Activated naive CD4-positive, alpha-beta T cell treated with anti-CD3 and anti-CD28 coated beads, Interleukin-2, amount 50 U/mL, for 72 hours (primary cell): ENCODE results near the gene APEH. TPM values are rescaled to one million over a fixed set of nuclear protein-coding genes. Genes with fewer than 3 reads are reported as not detected.

Experiments used
- ATAC-seq, 2 donors: fragments of 150-1000 bp; cut with Tn5 transposase; 2 replicates each; pipeline ENCODE4 v1.10.0; 2021; ENCODE audit warnings: mild to moderate bottlenecking in 2 of 2, moderate library complexity in 2 of 2
- DNase-seq, 2 donors: peaks; one replicate each; pipeline ENCODE4 v3.0.0; 2021 to 2022; ENCODE audit warnings: low spot score in 2 of 2
- H3K27ac Mint-ChIP-seq, 2 donors: one replicate each; pipeline ENCODE4 v1.8.0; 2022; ENCODE audit warnings: mild to moderate bottlenecking in 2 of 2, mixed read lengths in 2 of 2
- H3K36me3 Mint-ChIP-seq, 2 donors: one replicate each; pipeline ENCODE4 v1.8.0; 2022; ENCODE audit warnings: mixed read lengths in 2 of 2
- H3K9me3 Mint-ChIP-seq, 2 donors: one replicate each; pipeline ENCODE4 v1.8.0; 2022; ENCODE audit warnings: mixed read lengths in 2 of 2
- total RNA-seq, 2 donors: library from RNA; stranded (reverse); gene quantifications; one replicate each; pipeline ENCODE4 v1.2.3, GENCODE V29; 2022

Gene APEH
- total RNA-seq, 2 donors from 2014 or later = 137 to 164 TPM

DNA sequence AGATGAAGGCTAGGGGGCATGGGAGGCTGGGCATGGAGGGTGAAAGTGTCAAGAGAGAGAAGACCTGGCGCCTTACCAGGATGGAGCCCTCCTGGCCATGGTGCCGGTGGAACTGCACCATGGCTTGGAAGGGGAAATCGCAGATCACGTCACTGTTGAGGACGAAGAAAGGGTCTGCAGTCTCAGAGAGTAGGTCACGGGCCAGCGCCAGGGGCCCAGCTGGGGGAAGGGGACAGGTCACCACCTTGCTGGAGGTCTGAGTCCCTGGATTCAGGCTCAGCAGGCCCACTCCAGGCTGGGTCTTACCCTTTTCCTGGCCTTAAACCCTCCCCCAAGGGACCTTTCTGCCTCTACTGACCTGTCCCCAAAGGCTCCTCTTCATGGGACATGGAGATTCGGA, 48.7 kb downstream of the APEH start:
- ATAC-seq (no peak), DNase-seq (no peak)
- Mint-ChIP-seq H3K9me3 (no peaks in the 10 kb centered on the region), H3K27ac (peak overlapping the region; percentile 97 to 100), H3K36me3 (peaks cover 6% of the 10 kb centered on the region in 2 donors)

DNA sequence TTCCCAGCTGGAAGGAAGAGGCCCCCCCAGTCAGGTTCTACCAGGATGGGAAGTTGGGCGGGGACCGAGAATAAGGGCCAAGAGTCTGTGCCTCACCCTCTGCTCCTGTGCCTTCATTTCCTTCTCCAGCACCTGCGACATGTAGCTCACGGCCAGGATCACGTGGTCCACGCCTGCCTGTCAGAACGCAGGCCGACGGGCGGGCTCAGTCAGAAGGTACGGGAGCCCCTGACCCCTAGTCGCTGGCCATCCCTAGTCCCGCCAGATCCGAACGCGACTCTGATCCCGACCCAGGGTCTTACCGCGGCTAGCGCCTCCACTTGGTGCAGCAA, 49.1 kb downstream of the APEH start:
- Mint-ChIP-seq H3K9me3 (no peaks in the 10 kb centered on the region), H3K27ac (peak overlapping the region; percentile 97 to 100), H3K36me3 (peaks cover 6% of the 10 kb centered on the region in 2 donors)
- DNase-seq = peak; percentile 67 to 76
- ATAC-seq = peak; percentile 39 to 49

DNA sequence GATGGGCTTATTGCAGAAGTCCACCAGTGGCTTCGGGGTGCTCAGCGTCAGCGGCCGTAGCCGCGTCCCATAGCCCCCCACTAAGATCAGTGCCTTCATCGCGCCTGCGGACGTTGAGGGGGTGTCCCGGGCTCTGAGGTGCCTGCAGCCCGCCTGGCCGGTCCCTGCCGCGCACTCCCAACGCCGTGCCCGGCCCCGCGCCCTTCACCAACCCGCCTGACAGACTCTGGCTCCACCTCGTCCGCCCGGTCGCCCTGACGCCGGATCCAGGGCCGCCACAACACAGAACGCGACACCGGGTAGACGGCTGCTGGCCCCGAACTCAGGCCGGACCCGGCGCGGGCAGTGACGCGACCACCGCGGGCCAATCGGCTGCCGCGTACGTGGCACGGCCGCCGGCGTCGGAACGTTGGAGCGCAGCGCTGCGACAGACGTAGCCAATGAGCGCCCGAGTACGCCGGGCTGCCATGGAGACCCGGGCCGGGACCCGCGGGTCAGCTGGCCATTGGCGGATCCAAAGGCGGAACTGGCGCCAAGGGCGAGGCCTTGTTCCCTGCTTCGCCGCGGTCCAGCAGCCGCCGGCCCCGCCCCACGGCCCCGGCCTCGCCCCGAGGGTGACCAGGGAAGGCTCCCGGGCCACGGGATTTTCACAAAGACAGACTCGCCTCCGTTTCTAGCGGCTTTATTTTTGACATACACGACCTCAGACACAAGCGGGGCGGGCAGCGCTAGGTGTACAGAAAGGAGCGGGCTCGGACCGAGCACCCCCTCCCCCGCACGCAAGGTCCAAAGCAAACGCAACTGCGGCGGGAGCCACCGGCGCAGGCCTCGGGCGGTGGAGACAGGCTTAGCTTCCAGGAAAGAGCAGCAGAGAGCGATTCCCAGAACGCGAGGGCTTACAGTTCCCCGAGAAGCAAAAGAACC, 49.7 kb downstream of the APEH start, which contains the start of gene GMPPB:
Gene GMPPB (minus strand): TSS at position 324 of the 924 bp plus-strand sequence. CDS start 225 bp downstream, at position 99.
- H3K9me3 Mint-ChIP-seq = no peaks in the 10 kb centered on the region
- DNase-seq (peak; percentile 94 to 98), ATAC-seq (peak; percentile 85 to 90)
- peaks cover 6% of the 10 kb centered on the region in 2 donors for H3K36me3 Mint-ChIP-seq
- peak within 1 kb of the TSS; percentile 99 to 100 for H3K27ac Mint-ChIP-seq

DNA sequence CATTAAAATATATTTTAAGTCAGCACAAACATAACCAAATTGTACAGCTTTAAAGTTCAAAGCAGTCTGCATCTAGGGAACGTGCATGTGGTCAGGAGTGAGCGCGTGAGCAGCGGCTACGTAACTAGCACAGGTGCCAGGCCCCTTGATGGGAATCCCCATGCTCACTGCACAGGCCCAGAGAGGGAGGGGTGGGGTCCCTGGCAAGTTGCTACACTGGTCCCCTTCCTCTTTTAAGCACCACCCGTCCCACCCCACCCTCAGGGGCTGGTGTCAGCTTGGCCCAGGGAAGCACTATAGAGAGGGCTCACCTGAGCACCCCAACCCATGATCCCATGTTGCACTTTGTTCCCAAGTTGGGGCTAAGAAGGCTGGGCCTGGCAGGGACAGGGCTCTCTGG, 50.4 kb downstream of the APEH start:
- H3K9me3 Mint-ChIP-seq = no peaks in the 10 kb centered on the region
- peaks cover 6% of the 10 kb centered on the region in 2 donors for H3K36me3 Mint-ChIP-seq
- DNase-seq = peak in 1 of 2 donors; percentile 55
- ATAC-seq = no peak
- H3K27ac Mint-ChIP-seq = peak overlapping the region; percentile 99 to 100

DNA sequence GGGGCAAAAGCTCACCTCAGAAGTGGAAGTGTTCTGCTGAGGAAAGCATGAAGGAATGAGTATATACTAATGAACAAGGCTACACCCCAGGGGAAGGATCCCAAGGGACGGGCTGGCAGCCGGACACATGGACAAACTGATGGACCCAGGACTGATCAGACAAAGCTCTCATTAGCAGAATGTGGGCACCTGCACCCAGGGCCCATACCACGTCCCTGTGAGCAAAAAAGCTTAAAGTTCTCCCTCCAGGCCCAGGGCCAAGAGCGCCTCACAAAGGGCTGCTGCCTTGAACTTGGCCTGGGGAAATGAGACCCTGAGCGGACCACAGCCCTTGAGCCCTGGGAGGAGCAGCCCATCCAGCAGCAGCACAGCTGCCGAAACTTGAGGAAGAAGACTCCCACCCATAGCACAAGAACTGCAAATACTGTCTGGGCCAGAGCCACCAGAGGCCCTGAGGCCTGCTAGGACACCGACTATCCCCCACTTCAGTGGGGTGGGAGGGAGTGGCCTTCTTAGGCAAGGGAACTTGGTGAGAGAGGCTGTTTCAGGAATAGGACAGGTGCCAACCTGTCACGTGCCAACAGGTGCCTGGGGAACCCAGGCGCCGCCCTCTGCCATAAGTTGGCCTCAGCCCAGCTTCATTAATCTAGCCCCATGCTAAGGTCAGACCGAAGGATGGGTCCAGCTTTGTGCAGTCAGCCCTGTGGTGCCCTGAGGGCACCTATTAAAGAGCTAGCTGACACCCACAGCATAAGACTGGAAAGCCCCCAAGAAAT, 51.9 kb downstream of the APEH start:
- H3K9me3 Mint-ChIP-seq = no peaks in the 10 kb centered on the region
- H3K36me3 Mint-ChIP-seq = peaks cover 6% of the 10 kb centered on the region in 2 donors
- DNase-seq (peak in 1 of 2 donors; percentile 57), ATAC-seq (no peak)
- peak overlapping the region; percentile 18 to 44 for H3K27ac Mint-ChIP-seq

DNA sequence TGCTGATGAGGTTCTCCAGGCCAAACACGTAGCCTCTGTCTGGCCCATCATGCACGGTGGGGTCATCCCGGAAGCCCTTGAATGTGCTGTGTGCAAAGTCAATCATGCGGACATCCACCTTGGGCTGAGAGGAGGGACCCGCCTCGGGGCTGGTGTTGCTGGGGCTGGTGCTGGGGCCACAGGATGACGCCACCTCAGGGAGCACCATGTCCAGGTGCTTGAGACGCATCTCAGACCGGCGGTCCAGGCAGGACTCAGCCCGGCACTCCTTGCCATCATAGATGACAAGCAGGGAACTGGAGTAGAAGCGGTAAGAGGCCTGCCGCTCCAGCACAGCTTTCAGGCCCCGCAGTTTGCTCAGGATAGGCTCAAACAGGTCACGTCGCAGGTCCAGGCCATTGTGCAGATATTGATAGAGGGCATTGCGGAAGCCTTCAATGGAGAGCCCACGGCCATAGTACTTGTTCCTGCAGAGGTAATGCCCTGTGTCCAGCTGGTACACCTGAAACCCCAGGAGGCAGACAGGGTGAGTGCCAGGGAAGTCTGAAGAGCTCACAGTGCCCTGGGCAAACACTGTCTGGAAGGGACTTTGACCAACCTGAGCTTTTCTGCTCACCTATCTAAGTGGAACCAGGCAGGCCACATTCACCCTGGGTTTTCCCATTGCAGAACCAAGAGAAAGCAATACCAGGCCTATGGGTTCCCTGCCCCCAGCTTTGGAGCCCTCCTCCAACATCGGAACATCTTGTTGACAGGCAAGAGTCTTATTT, 53.2 kb downstream of the APEH start:
- DNase-seq (peak in 1 of 2 donors; percentile 51), ATAC-seq (no peak)
- Mint-ChIP-seq H3K9me3 (no peaks in the 10 kb centered on the region), H3K36me3 (peaks cover 5 to 6% of the 10 kb centered on the region in 2 donors), H3K27ac (no peak overlapping the region)

DNA sequence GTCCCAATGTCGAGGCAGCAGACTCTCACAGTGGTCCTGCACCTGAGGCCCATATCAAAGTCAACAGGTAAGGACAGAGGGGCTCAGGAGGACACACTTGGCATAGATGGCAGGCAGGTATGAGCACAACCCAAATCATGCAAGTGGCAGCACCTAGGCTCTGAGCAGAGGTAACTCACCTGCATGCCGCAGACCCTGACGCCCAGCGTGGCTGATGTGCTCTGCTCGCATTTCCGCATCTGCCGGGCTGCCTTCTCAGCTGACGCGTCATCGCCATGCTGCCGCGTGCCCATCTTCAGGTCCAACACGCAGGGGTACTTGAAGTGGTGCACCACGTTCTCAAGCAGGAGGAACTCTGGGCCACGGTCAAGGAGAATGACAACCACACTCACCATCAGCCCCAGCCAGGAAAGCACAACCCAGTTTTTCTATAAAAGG, 53.8 kb downstream of the APEH start:
- peak in 1 of 2 donors; percentile 37 for DNase-seq
- no peaks in the 10 kb centered on the region for H3K36me3 Mint-ChIP-seq
- H3K9me3 Mint-ChIP-seq = no peaks in the 10 kb centered on the region
- ATAC-seq = no peak
- no peak overlapping the region for H3K27ac Mint-ChIP-seq

DNA sequence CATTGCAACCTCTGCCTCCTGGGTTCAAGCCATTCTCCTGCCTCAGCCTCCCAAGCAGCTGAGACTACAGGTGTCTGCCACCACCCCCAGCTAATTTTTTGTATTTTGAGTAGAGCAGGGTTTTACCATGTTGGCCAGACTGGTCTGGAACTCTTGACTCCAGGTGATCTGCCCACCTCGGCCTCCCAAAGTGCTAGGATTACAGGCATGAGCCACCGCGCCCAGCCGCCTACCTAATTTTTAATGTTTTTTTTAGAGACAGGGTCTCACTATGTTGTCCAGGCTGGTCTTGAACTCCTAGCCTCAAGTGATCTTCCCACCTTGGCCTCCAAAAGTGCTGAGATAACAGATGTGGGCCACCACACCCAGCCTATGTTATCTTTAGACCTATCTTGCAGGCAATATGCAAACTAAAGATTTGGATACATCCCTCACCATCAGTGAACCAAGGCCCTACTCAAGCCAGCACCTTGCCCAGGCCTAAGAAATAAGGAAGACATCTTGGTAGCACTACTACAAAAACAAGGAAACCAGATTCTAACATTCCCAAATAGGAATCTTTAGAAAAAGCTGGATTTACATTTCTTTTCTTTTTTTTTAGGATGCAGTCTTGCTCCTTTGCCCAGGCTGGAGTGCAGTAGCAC, 55.9 kb downstream of the APEH start:
- no peak for ATAC-seq
- Mint-ChIP-seq H3K36me3 (no peaks in the 10 kb centered on the region), H3K9me3 (no peaks in the 10 kb centered on the region), H3K27ac (no peak overlapping the region)
- DNase-seq = peak in 1 of 2 donors; percentile 20

DNA sequence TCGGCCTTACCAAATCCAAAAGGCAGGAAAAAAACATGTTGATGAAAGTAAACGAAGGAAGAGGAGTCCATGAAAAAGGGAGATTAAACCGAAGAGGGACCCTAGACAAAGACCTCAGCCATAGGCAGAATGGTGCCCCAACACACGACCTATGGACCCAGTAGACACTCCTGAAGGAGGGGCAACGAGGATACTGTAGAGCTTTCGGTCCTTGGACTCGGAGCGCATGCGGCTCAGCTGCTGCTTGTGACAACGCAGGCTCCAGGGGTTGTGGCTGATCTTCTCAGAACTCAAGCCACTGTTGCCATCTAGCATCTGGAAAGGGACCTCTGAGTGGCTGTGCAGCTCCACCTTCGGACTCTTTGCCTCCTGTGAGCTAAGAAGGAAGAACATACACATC, 58.4 kb downstream of the APEH start:
- ATAC-seq (no peak), DNase-seq (peak in 1 of 2 donors; percentile 39)
- Mint-ChIP-seq H3K9me3 (no peaks in the 10 kb centered on the region), H3K27ac (no peak overlapping the region), H3K36me3 (peaks cover 0 to 5% of the 10 kb centered on the region in 2 donors)

DNA sequence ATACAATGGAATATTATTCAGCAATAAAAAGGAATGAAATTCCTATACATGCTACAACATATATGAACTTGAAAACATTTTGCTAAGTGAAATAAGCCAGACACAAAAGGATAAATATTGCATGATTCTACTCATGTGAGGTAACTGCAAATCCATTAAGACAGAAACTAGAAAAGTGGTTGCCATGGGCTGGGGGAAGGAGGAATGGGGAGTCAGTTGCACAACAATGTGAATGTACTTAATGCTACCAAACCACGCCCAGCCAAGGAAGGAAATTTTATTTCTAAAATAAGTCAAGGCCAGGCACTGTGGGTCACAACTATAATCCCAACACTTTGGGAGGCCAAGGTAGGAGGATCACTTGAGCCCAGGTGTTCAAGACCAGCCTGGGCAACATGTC, 59.4 kb downstream of the APEH start:
- no peak overlapping the region for H3K27ac Mint-ChIP-seq
- DNase-seq (no peak), ATAC-seq (no peak)
- no peaks in the 10 kb centered on the region for H3K9me3 Mint-ChIP-seq
- peaks cover 0 to 14% of the 10 kb centered on the region in 2 donors for H3K36me3 Mint-ChIP-seq

Other genes with a start within 250 kb of the APEH start
- gene NICN1, start 245.0 kb upstream of the APEH start, total RNA-seq = 10 to 100 TPM in 1 of 2 donors, 1 to 10 TPM in 1; 8.1 to 12.4 TPM
- gene DAG1, start 204.1 kb upstream of the APEH start, total RNA-seq = 10 to 100 TPM in 1 of 2 donors, 1 to 10 TPM in 1; 9.3 to 10.1 TPM
- gene BSN, start 119.9 kb upstream of the APEH start, total RNA-seq = under 1 TPM; 0.06 to 0.20 TPM
- gene MST1, start 15.1 kb downstream of the APEH start, total RNA-seq = 10 to 100 TPM; 11.8 to 15.9 TPM
- gene RNF123, start 15.2 kb downstream of the APEH start, total RNA-seq = 10 to 100 TPM; 25.5 to 34.0 TPM
- gene AMIGO3, start 45.3 kb downstream of the APEH start, total RNA-seq = not detected
- 10 to 100 TPM; 29.9 to 31.6 TPM for gene GMPPB, start 49.6 kb downstream of the APEH start, total RNA-seq
- 10 to 100 TPM; 26.2 to 26.9 TPM for gene IP6K1, start 112.2 kb downstream of the APEH start, total RNA-seq
- gene CDHR4, start 125.5 kb downstream of the APEH start, total RNA-seq = under 1 TPM; 0.25 to 0.32 TPM
- gene INKA1, start 128.9 kb downstream of the APEH start, total RNA-seq = under 1 TPM; 0.30 to 0.49 TPM
- gene UBA7, start 139.6 kb downstream of the APEH start, total RNA-seq = 100 to 1,000 TPM; 101 to 133 TPM
- 10 to 100 TPM; 30.0 TPM for gene TRAIP, start 182.2 kb downstream of the APEH start, total RNA-seq
- under 1 TPM; 0.43 to 0.48 TPM for gene CAMKV, start 195.6 kb downstream of the APEH start, total RNA-seq
- gene MST1R, start 229.5 kb downstream of the APEH start, total RNA-seq = 1 to 10 TPM in 1 of 2 donors, under 1 TPM in 1; 0.68 to 2.8 TPM